KBM-7 (cell line): ENCODE measurements around the gene LRRC9.
A peak's percentile ranks its signal among the peaks of the same experiment; 100 is the strongest.
"Not testable (repeated sequence)": the region's sequence is repeated elsewhere in the genome, so short reads cannot be mapped to it uniquely, and the experiment has no call there.

Experiments
- DNase-seq: peaks from one replicate; pipeline ENCODE4 v3.0.0-alpha.2; 2015
- in situ Hi-C: fragments of 300-500 bp; cut with MboI; formaldehyde crosslinking; loops from 2 replicates; pipeline ENCODE4 v1.14.3; 2020; ENCODE audit warnings: low sequenced_read_pairs, low pct_unique_long_range_greater_than_20kb, mixed read lengths

The LRRC9 gene

DNA sequence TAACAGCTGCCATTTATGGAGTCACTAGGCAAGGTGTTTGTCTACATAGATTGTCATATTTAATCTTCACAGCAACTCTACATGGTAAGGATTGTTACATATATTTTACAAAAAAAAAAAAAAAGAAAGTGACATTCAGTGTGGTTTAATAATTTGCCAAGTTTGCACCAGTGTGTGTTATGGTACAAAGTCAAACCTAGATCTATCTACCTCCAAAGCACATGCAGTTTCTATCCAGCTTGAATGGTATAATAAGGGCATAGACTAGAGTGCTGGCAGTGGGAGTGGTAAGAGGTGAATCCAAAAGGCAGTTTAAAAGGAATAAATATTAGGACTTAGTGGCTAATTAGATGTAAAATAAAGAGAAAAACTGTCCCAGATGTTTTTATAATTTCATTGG, 105.6 kb downstream of the LRRC9 start:
- no peak for DNase-seq
- in situ Hi-C loops, result no loop called here

DNA sequence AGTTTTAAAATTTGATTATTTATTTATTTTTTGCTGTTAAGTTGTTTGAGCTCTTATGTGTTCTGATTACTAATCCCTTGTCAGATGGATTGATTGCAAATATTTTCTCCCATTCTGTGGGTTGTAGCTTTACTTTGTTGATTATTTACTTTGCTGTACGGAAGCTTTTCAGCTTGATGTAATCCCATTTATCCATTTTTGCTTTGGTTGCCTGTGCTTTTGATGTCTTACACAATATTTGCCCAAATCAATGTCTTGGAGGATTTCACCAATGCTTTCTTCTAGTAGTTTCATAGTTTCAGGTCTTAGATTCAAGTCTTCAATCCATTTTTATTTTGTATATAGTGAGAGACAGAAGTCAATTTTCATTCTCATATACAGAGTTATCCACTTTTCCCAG, 115.2 kb downstream of the LRRC9 start:
- in situ Hi-C loops, result no loop called here
- no peak for DNase-seq

DNA sequence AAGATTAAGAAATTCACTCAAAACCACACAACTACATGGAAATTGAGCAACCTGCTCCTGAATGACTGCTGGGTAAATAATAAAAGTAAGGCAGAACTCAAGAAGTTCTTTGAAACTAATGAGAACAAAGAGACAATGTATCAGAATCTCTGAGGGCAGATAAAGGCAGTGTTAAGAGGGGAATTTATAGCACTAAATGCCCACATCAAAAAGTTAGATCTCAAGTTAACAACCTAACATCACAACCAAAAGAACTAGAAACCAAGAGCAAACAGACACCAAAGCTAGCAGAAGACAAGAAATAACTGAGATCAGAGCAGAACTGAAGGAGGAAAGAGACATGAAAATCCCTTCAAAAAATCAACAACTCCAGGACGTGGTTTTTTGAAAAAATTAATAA, 128.0 kb downstream of the LRRC9 start:
- in situ Hi-C loops, DNase-seq: not testable (repeated sequence)

DNA sequence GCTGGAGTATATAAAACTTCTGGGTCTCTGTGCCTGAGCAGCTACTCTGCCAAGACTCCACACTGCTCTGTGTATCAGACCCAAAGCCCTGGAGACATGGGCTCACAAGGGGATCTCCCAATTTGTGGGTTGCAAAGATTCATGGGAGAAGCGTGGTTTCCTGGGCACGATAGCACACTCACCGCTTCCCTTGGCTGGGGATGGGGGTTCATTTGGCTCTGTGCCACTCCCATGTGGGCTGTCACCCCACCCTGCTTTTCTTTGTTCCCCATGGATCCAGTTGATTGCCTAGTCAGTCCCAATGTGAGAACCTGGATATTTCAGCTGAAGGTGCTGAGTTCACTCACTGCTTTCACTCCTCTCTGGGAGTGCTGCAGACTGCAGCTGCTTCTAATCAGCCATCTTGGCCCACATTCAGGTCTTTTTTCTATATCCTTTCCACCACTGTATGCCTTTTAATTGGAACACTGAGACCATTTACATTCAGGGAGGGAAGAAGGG, 131.8 kb downstream of the LRRC9 start:
- in situ Hi-C loops, result no loop called here
- no peak for DNase-seq

GRCh38 chr14:60058087-60058486, 138.1 kb downstream of the LRRC9 start:
- no peak for DNase-seq
- in situ Hi-C loops, result no loop called here

GRCh38 chr14:60061371-60061770, 141.4 kb downstream of the LRRC9 start:
- DNase-seq, result no peak
- in situ Hi-C loops, result loop anchor here (10.0 kb wide), 1 partner anchor 123 kb away; no protein-coding TSS in a partner anchor

DNA sequence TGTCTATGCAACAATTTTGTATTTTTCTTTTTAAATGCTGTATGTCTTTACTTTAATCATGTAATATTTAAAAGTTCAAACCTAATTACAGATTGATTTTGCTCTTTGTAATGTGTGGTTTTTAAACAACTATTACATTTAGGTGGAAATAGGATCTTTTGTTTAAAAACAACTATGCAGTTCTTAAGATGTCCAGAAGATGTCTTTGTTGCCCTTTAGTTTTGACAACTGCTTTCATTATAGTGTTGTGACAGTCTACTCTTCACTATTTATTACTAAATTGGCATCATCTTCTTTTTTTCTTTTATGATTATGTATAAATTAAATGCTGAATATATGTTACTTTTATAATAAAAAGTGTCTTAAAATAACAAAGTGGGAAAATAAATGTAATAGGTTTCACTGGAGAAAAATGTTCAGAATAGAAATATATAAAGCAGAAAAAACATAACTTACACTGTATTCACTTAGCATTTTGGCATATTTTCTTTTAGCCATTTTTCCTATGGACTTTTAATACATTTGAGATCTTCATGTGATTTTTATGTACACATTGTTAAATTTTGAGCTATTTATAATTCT, 144.6 kb downstream of the LRRC9 start:
- in situ Hi-C loops, result loop anchor here (10.0 kb wide), 1 partner anchor 120 kb away; no protein-coding TSS in a partner anchor
- DNase-seq, result peak; percentile 35

DNA sequence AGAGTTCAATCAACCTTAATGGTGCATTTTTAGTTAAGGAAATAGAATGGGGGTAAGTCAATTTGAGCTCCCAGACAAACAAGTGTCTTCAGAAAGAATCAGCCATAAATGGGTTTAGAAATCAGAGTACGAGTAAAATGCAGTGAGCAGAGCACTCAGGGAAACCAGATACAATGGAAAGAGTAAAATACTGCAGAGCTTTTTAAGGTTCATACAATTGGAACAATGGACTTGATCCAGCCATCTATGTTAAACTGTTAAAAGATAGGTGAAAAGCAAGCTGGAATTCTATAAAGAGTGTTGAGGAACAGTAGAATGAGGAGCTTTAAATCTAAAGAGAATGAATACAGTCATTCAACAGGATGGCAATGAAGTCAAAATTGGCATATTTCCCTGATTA, 147.9 kb downstream of the LRRC9 start:
- in situ Hi-C loops, result loop anchor here (10.0 kb wide), 1 partner anchor 117 kb away; no protein-coding TSS in a partner anchor
- no peak for DNase-seq

DNA sequence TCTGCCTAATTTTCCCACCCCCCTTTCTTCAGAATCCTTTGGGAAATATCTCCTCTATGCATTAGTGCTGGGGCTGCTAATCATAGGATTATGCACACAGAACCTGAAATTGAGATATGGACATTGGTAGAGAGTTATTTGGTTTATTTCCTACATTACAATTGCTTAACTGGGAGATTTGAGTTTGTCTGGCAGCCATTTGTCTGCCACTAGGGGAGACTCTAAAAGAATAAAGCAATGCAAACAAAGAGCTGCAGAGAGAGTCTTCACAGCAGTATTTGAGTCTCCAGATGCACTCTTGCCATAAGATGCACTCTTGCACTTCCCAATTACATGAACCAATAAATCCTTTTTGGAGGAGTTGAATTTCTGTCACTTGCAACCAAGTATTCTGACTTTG, 159.8 kb downstream of the LRRC9 start:
- in situ Hi-C loops, result no loop called here

DNA sequence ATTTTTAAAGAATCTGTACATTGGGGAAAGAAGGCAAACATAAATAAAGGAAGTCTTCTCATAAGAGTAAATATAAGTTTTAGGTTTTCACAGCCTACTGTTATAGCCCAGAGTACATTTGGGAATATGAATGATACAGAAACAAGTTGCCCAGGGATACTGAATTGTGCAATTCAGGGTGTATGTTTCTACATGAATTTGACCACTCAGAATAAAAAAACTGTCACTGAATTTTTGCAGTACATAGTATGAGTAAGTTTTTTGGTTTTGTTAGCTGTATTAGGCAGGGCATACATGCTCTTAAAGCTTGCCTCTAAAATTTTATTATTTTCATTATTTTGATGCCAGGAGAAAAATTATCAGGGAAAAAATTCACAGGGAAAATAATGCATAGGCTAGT, 165.1 kb downstream of the LRRC9 start:
- DNase-seq, result no peak
- in situ Hi-C loops, result no loop called here

More for the DNA sequence above, 159.8 kb downstream of the LRRC9 start:
- no peak for DNase-seq

DNA sequence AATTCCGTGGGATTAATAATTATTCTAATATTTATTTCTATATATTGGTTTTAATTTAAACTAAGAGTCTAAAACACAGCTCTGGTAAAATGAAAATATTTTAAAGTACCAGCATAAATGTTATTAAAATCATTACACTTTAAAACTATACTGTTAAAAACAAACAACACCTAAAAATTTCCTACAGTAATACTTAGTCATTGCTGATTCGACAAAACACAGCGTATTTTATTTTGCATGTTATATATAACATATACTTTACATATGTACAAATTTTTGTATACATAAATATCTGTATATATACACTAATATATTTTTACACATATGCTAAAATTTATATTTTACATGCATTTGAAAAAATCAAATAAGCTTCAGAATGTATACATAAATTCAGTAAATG, 165.7 kb downstream of the LRRC9 start:
- DNase-seq, result no peak
- in situ Hi-C loops, result no loop called here

GRCh38 chr14:60087668-60088067, 167.7 kb downstream of the LRRC9 start:
- in situ Hi-C loops, result no loop called here
- no peak for DNase-seq

DNA sequence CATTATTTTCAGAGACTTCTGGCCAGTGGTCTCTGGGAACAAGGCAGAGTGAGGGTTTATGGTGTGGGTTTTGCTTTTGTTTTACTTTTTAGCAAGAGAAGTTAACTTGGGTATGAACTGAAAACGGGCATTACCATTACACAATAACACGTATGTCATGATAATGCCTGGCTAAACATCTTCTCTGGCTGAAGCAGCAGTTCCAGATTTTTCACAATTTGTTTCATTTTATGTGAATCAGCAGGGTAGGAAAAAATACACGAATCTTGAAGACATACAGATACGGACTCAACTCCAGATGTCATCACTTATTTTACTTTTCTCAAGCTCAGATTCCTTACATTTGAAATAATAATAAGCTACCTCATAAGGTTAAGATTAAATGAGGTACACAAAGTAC, 169.3 kb downstream of the LRRC9 start:
- in situ Hi-C loops, result no loop called here
- no peak for DNase-seq

- in situ Hi-C loops, result no loop called here
- DNase-seq, result no peak
Measured at GRCh38 chr14:60090864-60091519, 171.0 kb downstream of the LRRC9 start.

DNA sequence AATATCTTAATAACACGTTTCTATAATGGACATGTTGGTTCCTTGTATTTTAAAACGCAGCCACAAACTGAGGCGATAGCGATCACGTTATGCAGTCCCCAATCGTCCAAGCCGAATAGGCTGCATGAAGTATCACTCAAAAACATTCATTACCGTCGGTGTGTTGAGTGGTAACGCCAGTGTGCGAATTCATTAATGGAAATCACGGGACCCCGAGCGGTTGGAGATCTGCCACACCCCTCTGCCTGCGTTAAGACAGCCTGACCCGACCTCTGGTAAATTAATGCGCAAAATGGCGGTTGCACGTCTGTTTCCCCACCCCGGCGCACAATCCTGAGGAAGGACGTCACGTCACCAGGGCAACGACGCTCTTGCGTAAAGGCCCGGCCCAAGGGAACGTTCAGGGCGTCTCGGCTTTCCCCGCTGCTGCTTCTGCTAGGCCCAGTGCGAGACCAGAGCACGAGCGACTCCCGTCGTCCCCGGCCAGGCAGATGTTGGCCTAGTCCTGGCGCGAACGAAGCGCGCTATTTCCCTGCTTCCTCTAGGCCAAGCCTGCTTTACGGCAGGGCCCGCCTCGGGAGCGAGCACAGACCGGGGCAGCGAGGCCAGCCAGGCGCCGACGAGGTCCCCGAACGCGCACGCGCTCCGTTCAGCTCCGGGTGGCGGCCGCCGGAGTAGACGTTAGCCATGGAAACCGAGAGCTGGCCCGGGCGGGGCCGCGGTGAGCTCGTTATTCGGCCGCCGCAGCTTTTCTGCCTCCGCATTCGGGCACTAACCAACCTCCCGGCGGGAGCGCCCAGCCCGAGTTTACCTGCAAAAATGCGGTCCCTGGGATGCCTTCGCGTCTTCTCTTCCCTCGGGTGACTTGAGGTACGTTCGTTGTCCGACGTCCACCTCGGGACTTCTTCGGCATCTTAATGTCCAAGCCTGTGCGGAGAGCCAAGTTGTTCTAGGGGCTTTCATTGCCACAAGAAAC, 171.9 kb downstream of the LRRC9 start, which contains the start of gene PCNX4:
Gene PCNX4 (plus strand): TSS at position 374 of the 976 bp plus-strand sequence. CDS start 15,716 bp downstream, outside the sequence.
- in situ Hi-C loops, result no loop called here
- peak; percentile 99 for DNase-seq

- DNase-seq, result no peak
- in situ Hi-C loops, result no loop called here
Measured at GRCh38 chr14:60092526-60092920, 172.6 kb downstream of the LRRC9 start.

DNA sequence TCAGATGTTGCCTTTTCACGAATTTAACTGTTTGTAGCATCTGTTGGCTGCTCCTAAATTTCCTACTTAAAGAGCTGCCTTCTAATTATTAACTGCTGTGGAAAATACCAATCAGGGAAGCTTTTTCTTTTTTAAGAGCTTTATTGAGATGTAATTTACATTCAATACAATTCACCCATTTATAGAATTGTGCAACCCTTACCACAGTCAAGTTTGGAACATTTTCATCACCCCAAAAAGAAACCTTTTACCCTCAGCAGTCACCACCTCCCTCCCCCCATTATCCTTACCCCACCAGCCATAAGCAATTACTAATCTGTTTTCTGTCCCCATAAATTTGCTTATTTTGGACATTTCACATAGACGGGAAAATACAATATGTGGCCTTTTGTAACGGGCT, 173.1 kb downstream of the LRRC9 start:
- no peak for DNase-seq
- in situ Hi-C loops, result no loop called here

DNA sequence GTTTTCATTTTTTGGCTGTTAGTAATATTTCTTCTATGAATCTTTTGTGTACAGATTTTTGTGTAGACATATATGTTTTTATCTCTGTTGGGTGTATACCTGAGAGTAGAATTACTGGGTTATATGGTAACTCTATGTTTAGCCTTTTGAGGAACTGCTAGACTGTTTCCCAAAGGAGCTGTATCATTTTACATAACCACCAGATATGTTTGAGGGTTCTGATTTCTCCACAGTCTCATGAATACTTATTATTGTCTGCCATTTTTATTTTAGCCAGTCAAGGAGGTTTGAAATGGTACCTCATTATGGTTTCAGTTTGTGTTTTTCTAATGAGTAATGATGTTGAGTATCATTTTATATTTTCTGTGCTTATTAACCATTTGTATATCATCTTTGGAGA, 173.7 kb downstream of the LRRC9 start:
- in situ Hi-C loops, result no loop called here
- DNase-seq, result peak; percentile 41

DNA sequence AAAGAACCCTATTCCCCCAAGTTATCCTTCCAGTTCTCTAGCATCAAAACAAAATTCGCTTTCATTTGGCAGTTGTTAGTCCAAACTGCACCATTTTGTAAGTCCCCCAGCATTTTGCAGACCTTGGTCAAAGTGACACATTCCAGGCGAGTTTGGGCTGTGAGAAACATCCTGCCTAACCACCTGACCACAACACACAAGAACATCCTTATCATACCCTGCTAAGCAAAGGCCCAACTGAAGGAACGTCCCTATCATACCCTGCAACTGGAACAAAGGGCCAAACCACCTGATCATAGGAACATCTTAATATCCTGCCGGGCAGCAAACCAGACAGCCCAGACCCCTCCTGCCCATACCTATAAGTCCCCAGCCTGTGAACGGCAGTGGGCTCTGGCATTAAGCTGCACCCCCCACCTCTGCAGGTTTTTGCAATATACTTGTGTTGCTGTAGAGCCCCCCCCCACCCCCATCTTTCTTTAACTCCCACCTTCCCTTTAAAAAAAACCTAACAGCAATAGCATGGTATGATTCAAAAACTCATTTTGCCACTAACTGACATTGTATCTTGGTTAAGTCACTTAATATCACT, 174.5 kb downstream of the LRRC9 start:
- DNase-seq, result peak; percentile 8
- in situ Hi-C loops, result no loop called here
